ENCODE measurements around the gene TMEM253.

The TMEM253 gene

GRCh38 chr14:21093769-21094681 is 6.8 kb upstream of the TMEM253 start:
- H3K79me2 ChIP-seq (ENCODE audit: control insufficient read depth, insufficient read depth, low read length, poor library complexity): no peaks in the 10 kb centered on the region
- H3K4me1 ChIP-seq (ENCODE audit: control insufficient read depth in 1 of 2, insufficient read depth in 2 of 2, low read length in 2 of 2): peaks cover 0 to 9% of the 10 kb centered on the region in 2 experiments
- H3K36me3 ChIP-seq (ENCODE audit: control insufficient read depth in 1 of 2, insufficient read depth in 2 of 2, low read length in 2 of 2): peaks cover 25 to 29% of the 10 kb centered on the region in 2 experiments
- no peak overlapping the region for H4K8ac ChIP-seq (ENCODE audit: low read depth, low read length)
- no peak for DNase-seq
- H2AK5ac ChIP-seq (ENCODE audit: low read length): no peak overlapping the region
- H3K23ac ChIP-seq (ENCODE audit: low read length): no peak overlapping the region
- no peak overlapping the region for H4K91ac ChIP-seq (ENCODE audit: low read depth, low read length)
- no peaks in the 10 kb centered on the region for H3K27me3 ChIP-seq (ENCODE audit: insufficient read depth, low read length)
- no peak overlapping the region for H2BK5ac ChIP-seq (ENCODE audit: low read depth, low read length, poor library complexity)
- no peak overlapping the region for H2AFZ ChIP-seq (ENCODE audit: insufficient read depth, low read length, poor library complexity)
- no peaks in the 10 kb centered on the region for H3K9me3 ChIP-seq (ENCODE audit: insufficient read depth, low read depth, low read length)
- H3K14ac ChIP-seq (ENCODE audit: low read length): no peak overlapping the region
- no peaks in the 10 kb centered on the region for H3K79me1 ChIP-seq (ENCODE audit: low read length)
- no peak overlapping the region for H3K4me3 ChIP-seq (ENCODE audit: low read depth, low read length)
- no peak overlapping the region for H3K9ac ChIP-seq (ENCODE audit: low read length)
- no peak overlapping the region for H4K12ac ChIP-seq (ENCODE audit: low read depth, low read length)
- no peak overlapping the region for H2BK120ac ChIP-seq (ENCODE audit: insufficient read depth, low read length, poor library complexity)
- H3K27ac ChIP-seq (ENCODE audit: low read depth, low read length): no peak overlapping the region
- H3K4ac ChIP-seq (ENCODE audit: low read depth, low read length): no peak overlapping the region
- no peak overlapping the region for H3K4me2 ChIP-seq (ENCODE audit: low read length)
- H2BK12ac ChIP-seq (ENCODE audit: low read length): no peak overlapping the region
- no CpG with 5 or more reads among the region's 7 CpGs for WGBS (ENCODE audit: extremely low coverage, insufficient coverage, insufficient read length)
- H3K18ac ChIP-seq (ENCODE audit: low read length): no peak overlapping the region

GRCh38 chr14:21095430-21096205 is 5.2 kb upstream of the TMEM253 start:
- no peak overlapping the region for H2AK5ac ChIP-seq (ENCODE audit: low read length)
- no peaks in the 10 kb centered on the region for H3K79me1 ChIP-seq (ENCODE audit: low read length)
- H3K4me2 ChIP-seq (ENCODE audit: low read length): no peak overlapping the region
- no peak overlapping the region for H2AFZ ChIP-seq (ENCODE audit: insufficient read depth, low read length, poor library complexity)
- no peak overlapping the region for H3K4ac ChIP-seq (ENCODE audit: low read depth, low read length)
- no peaks in the 10 kb centered on the region for H3K9me3 ChIP-seq (ENCODE audit: insufficient read depth, low read depth, low read length)
- no peak overlapping the region for H2BK5ac ChIP-seq (ENCODE audit: low read depth, low read length, poor library complexity)
- H3K9ac ChIP-seq (ENCODE audit: low read length): no peak overlapping the region
- no peak overlapping the region for H4K91ac ChIP-seq (ENCODE audit: low read depth, low read length)
- H3K14ac ChIP-seq (ENCODE audit: low read length): no peak overlapping the region
- H3K27me3 ChIP-seq (ENCODE audit: insufficient read depth, low read length): no peaks in the 10 kb centered on the region
- H3K27ac ChIP-seq (ENCODE audit: low read depth, low read length): no peak overlapping the region
- WGBS (ENCODE audit: extremely low coverage, insufficient coverage, insufficient read length): no CpG with 5 or more reads among the region's 6 CpGs
- H3K36me3 ChIP-seq (ENCODE audit: control insufficient read depth in 1 of 2, insufficient read depth in 2 of 2, low read length in 2 of 2): peaks cover 16% of the 10 kb centered on the region in 2 experiments
- peaks cover 0 to 12% of the 10 kb centered on the region in 2 experiments for H3K4me1 ChIP-seq (ENCODE audit: control insufficient read depth in 1 of 2, insufficient read depth in 2 of 2, low read length in 2 of 2)
- H2BK12ac ChIP-seq (ENCODE audit: low read length): no peak overlapping the region
- H2BK120ac ChIP-seq (ENCODE audit: insufficient read depth, low read length, poor library complexity): no peak overlapping the region
- no peak overlapping the region for H4K8ac ChIP-seq (ENCODE audit: low read depth, low read length)
- no peak overlapping the region for H3K18ac ChIP-seq (ENCODE audit: low read length)
- H3K79me2 ChIP-seq (ENCODE audit: control insufficient read depth, insufficient read depth, low read length, poor library complexity): no peaks in the 10 kb centered on the region
- H3K23ac ChIP-seq (ENCODE audit: low read length): no peak overlapping the region
- DNase-seq: no peak
- H3K4me3 ChIP-seq (ENCODE audit: low read depth, low read length): no peak overlapping the region
- H4K12ac ChIP-seq (ENCODE audit: low read depth, low read length): no peak overlapping the region

- Histone ChIP-seq H3K4me3 (ENCODE audit: low read depth, low read length) (no peak overlapping the region), H4K8ac (ENCODE audit: low read depth, low read length) (no peak overlapping the region)
- no CpG with 5 or more reads among the region's 3 CpGs for WGBS (ENCODE audit: extremely low coverage, insufficient coverage, insufficient read length)
Observed at GRCh38 chr14:21096438-21096837, 4.4 kb upstream of the TMEM253 start.

GRCh38 chr14:21096978-21097635 is 3.8 kb upstream of the TMEM253 start:
- no peak overlapping the region for H3K4me3 ChIP-seq (ENCODE audit: low read depth, low read length)
- no peak overlapping the region for H2BK5ac ChIP-seq (ENCODE audit: low read depth, low read length, poor library complexity)
- peak overlapping the region; percentile 13 for H4K8ac ChIP-seq (ENCODE audit: low read depth, low read length)
- no peaks in the 10 kb centered on the region for H3K9me3 ChIP-seq (ENCODE audit: insufficient read depth, low read depth, low read length)
- no peak overlapping the region for H3K4ac ChIP-seq (ENCODE audit: low read depth, low read length)
- no peaks in the 10 kb centered on the region for H3K79me2 ChIP-seq (ENCODE audit: control insufficient read depth, insufficient read depth, low read length, poor library complexity)
- H3K14ac ChIP-seq (ENCODE audit: low read length): no peak overlapping the region
- no peak overlapping the region for H3K23ac ChIP-seq (ENCODE audit: low read length)
- no CpG with 5 or more reads among the region's 10 CpGs for WGBS (ENCODE audit: extremely low coverage, insufficient coverage, insufficient read length)
- no peak overlapping the region for H4K12ac ChIP-seq (ENCODE audit: low read depth, low read length)
- peak overlapping the region; percentile 44 for H3K4me2 ChIP-seq (ENCODE audit: low read length)
- peaks cover 2% of the 10 kb centered on the region in 2 experiments for H3K36me3 ChIP-seq (ENCODE audit: control insufficient read depth in 1 of 2, insufficient read depth in 2 of 2, low read length in 2 of 2)
- no peak overlapping the region for H2BK12ac ChIP-seq (ENCODE audit: low read length)
- no peak overlapping the region for H3K27ac ChIP-seq (ENCODE audit: low read depth, low read length)
- no peaks in the 10 kb centered on the region for H3K27me3 ChIP-seq (ENCODE audit: insufficient read depth, low read length)
- no peak overlapping the region for H3K9ac ChIP-seq (ENCODE audit: low read length)
- H3K4me1 ChIP-seq (ENCODE audit: control insufficient read depth in 1 of 2, insufficient read depth in 2 of 2, low read length in 2 of 2): peaks cover under 1 to 17% of the 10 kb centered on the region in 2 experiments
- H3K79me1 ChIP-seq (ENCODE audit: low read length): no peaks in the 10 kb centered on the region
- H4K91ac ChIP-seq (ENCODE audit: low read depth, low read length): no peak overlapping the region
- H2AFZ ChIP-seq (ENCODE audit: insufficient read depth, low read length, poor library complexity): no peak overlapping the region
- H3K18ac ChIP-seq (ENCODE audit: low read length): peak overlapping the region; percentile 43
- H2AK5ac ChIP-seq (ENCODE audit: low read length): no peak overlapping the region
- peak overlapping the region; percentile 18 for H2BK120ac ChIP-seq (ENCODE audit: insufficient read depth, low read length, poor library complexity)
- DNase-seq: peak in 1 of 2 donors; percentile 24

More at GRCh38 chr14:21096438-21096837, 4.4 kb upstream of the TMEM253 start:
- Histone ChIP-seq H3K18ac (ENCODE audit: low read length) (no peak overlapping the region), H3K79me2 (ENCODE audit: control insufficient read depth, insufficient read depth, low read length, poor library complexity) (no peaks in the 10 kb centered on the region), H2AFZ (ENCODE audit: insufficient read depth, low read length, poor library complexity) (no peak overlapping the region), H3K4me1 (ENCODE audit: control insufficient read depth in 1 of 2, insufficient read depth in 2 of 2, low read length in 2 of 2) (peaks cover 0 to 12% of the 10 kb centered on the region in 2 experiments), H3K4ac (ENCODE audit: low read depth, low read length) (no peak overlapping the region), H2BK120ac (ENCODE audit: insufficient read depth, low read length, poor library complexity) (no peak overlapping the region), H3K9me3 (ENCODE audit: insufficient read depth, low read depth, low read length) (no peaks in the 10 kb centered on the region), H3K4me2 (ENCODE audit: low read length) (no peak overlapping the region), H3K79me1 (ENCODE audit: low read length) (no peaks in the 10 kb centered on the region), H3K14ac (ENCODE audit: low read length) (no peak overlapping the region), H3K36me3 (ENCODE audit: control insufficient read depth in 1 of 2, insufficient read depth in 2 of 2, low read length in 2 of 2) (peaks cover 8% of the 10 kb centered on the region in 2 experiments), H2AK5ac (ENCODE audit: low read length) (no peak overlapping the region), H4K12ac (ENCODE audit: low read depth, low read length) (no peak overlapping the region), H4K91ac (ENCODE audit: low read depth, low read length) (no peak overlapping the region), H3K23ac (ENCODE audit: low read length) (no peak overlapping the region), H2BK12ac (ENCODE audit: low read length) (no peak overlapping the region), H3K9ac (ENCODE audit: low read length) (no peak overlapping the region), H2BK5ac (ENCODE audit: low read depth, low read length, poor library complexity) (no peak overlapping the region), H3K27me3 (ENCODE audit: insufficient read depth, low read length) (no peaks in the 10 kb centered on the region), H3K27ac (ENCODE audit: low read depth, low read length) (no peak overlapping the region)
- DNase-seq: no peak
